ENCODE results near the gene RGMA. TPM values are rescaled to one million over a fixed set of nuclear protein-coding genes. Genes with fewer than 3 reads are reported as not detected.
A peak's percentile ranks its signal among the peaks of the same experiment; 100 is the strongest.

Gene RGMA
- 36.2 TPM for total RNA-seq

DNA sequence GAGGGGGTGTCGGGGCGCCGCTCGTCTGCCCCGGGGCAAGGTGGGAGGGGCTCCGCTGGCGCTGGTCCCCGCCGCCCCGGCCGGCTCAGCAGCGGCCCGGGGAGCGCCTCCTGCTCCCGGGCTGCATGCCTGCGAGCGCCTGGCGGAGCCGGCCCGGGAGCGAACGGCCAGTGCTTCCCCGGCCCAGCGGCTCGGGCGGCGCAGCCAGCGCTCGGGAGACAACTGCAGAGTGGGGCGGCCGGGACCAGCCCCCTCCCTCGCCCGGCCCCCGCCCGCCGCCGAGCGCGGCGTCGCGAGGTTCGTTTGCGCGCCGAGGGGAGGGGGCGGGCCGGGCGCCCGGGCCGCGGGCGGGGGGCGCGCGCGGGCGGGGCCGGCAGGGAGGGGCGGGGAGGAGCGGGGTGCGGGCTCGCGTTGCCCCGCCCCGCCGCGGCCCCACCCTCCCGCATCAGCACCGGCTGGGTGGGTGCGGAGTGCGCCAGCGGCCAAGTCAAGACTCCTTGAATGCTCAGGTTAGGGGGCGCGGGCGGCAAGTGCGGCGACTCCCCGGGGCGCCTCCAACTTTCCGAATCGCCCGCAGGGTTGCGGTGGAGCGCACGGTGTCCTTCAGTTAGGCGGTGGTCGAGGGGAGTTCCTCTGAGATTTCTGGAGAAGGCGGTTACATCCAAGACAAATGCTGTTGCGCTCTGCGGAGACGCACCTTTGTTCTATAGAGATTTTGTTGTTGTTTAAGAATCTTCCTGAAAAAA is at the start of gene RGMA:
TSS of gene RGMA (minus strand) at position 231 of the 746 bp plus-strand sequence. CDS start 279 bp downstream, outside the sequence.
- DNase-seq, result peak; percentile 80

- DNase-seq, result no peak
These were observed 47.6 kb upstream of the RGMA start for GRCh38 chr15:93136606-93137005.

GRCh38 chr15:93135997-93136397 is 47.0 kb upstream of the RGMA start:
- no peak for DNase-seq

GRCh38 chr15:93135459-93135858 is 46.4 kb upstream of the RGMA start:
- DNase-seq, result no peak

- no peak for DNase-seq
These were observed 42.6 kb upstream of the RGMA start for GRCh38 chr15:93131485-93132095.

DNA sequence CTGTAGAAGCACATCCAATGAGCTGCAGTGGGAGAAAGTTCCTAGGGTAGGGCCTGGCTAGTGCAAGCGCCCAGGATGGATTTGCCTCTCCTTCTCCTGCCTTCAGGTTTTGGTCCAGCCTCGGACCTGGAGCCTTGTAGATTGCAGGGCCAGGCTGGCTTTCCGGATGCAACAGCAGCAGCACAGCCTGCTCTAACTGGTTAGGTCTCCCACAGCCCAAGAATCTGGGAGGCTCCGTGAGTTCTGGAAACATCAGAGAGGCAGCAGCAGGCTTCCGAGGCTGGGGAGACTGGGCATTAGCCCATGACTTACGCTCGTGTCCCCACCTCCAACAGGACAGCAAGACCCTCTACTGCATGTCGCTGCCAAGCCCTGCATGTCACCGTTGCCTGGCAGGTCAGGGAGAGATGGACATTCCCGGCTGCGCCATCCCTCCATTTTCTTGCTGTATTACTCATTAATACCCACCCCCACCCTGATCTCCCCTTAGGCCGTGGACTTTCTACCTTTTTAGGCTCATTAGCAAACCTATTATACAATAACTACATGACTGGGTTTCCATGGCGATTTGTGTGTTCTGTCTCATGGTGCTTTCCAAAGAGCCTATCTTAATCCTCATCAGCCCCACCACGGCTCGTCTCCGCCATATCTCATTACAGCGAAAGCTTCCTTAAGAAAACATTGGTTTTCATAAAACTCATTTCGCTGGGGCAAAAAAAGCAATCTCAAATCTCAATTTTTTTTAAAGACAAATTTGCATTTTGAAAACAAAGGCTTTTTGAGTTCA is 40.9 kb upstream of the RGMA start:
- DNase-seq, result no peak

DNA sequence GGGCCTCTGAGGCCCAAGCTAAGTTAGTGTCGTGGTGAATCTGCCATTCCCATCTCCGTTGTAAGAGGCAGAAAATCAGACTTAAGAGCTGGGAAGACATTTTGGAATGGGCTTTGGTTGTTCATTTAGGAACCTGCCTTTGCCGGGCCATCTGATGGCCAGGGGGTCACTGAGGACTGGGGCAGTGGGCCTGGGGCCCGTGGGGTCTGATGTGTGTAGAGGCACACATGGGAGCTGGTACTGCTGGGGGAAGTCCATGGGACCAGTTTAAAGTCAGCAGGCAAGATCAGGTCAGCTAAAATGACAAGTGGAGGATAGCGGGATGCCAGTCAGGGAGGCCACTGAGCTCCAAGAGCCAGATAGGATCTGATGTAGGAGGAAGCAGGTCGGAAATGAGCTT is 38.3 kb upstream of the RGMA start:
- DNase-seq, result no peak

- DNase-seq, result peak; percentile 90
These were observed 37.6 kb upstream of the RGMA start for GRCh38 chr15:93126599-93126998.

DNA sequence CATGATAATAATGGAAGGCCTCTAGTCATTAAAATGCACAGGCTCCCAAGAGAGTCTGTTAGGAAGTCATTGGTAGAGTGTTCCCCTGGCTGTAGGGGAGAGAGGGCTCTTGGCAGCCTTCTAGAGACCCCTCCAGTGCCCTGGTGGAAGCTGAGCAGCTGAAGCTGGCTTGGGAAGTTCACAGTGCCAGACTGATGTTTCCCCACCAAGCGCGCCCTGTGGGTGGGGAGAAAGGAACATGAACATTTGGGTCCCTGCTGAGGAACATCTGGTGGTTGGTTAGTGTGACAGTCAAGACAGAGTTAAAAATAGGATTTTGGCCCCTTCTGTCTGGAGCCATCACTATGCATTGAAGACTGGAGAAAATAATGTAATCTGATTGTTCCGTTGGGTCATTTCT is 37.1 kb upstream of the RGMA start:
- no peak for DNase-seq

- DNase-seq, result no peak
These were observed 35.1 kb upstream of the RGMA start for GRCh38 chr15:93124126-93124525.

- no peak for DNase-seq
These were observed 33.2 kb upstream of the RGMA start for GRCh38 chr15:93121973-93122910.

GRCh38 chr15:93121107-93121506 is 32.1 kb upstream of the RGMA start:
- DNase-seq, result no peak

DNA sequence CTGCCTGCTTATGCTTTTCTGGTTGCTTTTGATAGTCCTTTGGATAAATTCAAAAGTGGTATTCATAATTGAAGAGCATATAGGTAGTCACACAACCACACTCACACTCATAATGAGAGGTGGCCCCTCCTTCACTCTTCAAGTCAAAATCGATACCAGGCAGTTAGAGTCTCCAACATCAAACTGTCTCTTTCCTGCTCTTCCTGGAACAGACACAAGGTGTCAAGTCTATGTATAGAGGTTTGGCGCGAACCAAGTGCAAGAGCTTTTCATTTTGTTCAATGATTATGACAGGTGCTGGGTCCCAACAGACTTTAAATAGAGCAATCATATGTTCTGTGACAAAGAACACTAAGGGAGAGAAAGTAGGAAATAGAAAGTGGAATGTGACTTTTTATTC is 29.9 kb upstream of the RGMA start:
- DNase-seq, result peak; percentile 14

DNA sequence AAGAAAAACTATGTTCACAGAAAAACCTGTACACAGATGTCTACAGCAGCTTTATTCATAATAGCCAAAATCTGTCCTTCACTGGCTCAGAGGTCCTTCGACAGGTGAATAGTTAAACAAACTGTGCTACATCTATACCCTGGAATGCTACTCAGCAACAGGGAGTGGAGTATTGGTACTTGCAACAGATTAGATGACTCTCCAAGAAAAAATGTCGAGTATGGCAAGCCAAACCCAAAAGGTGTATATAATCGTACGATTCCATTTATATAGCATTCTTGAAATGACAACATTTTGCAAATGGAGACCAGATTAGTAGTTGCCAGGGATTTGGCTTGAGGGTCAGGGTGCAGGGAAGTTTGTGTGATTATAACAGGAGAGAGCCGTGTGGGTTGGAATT is 22.4 kb upstream of the RGMA start:
- no peak for DNase-seq

DNA sequence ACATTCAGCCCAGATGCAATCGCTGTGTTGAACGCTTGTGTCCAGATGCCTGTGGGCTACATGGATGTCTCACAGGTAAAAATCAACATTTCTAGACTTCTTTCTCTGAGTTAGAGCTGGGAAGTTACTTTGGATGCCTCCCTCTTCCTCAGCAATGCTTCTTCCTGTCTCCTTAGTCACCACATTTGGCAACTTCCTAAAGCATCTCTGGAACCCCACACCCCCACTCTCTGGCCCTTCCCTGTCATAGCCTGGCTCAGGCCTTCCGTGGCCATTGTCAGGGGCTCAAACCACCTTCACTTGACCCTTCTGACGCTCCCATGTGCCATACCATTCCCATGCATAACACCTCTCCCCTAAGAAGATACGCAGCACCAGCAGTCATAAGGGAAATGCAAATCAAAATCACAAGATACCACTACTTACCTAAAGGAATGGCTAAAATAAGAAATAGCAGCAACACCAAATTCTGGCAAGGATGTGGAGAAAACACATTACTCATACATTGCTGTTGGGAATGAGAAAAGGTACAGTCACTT is 21.6 kb upstream of the RGMA start:
- no peak for DNase-seq

GRCh38 chr15:93109336-93110102 is 20.5 kb upstream of the RGMA start:
- no peak for DNase-seq

GRCh38 chr15:93107646-93108045 is 18.6 kb upstream of the RGMA start:
- DNase-seq, result no peak

DNA sequence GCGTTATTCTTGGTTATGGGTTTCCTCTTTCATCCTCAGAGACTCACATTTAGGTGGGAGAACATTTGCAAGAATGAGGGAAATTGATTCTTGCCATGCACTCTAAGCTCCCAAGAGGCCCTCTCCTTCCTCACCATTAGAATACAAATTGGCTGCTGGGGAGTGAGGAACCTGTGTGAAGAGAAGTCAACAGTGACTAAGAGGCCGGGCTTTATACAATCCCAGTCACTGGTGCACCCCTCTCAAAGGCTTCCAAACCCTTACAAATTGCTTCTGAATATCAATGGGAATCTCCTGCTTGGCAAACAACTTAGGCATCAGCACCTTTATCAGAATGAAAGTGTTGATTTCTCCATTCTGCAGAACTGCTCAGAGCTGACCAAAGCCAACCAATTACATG is 16.5 kb upstream of the RGMA start:
- DNase-seq, result no peak

DNA sequence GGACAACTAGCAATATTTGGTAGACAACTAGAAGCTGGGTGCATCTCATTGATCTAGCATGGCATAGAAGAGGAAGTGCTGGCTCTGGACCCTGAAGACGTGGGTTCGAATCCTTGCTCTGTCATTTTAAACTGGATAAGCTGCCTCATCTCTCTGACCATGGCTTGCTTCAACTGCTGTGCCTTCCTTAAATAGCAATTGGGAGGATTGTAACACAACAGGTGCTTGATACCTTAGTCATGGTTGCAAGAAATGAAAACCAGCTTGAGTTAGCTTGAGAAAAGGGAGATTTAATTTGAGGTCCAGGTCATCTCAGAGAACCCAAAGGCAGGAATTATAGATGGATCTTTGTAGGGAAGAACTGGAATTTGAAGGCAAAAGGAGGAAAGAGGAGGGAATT is 14.8 kb upstream of the RGMA start:
- no peak for DNase-seq

DNA sequence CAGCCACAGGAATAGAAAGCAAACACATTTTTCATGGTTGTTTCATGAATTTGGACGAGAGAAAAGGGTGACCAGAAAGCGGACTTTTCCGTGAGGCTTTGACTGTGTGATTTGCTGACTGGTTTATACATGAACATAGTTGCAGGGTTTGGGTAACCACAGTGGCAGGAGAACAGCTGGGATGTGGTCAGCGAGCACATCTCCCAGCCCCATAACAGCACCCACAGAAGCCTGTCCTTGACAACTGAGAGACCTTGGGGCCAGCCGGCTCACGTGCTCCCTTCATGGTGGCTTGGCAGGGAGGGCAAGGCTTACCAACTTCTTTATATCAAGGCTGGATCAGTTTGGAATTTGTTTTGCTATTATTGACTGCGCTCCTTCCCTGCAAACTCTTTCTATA is 13.2 kb upstream of the RGMA start:
- no peak for DNase-seq

DNA sequence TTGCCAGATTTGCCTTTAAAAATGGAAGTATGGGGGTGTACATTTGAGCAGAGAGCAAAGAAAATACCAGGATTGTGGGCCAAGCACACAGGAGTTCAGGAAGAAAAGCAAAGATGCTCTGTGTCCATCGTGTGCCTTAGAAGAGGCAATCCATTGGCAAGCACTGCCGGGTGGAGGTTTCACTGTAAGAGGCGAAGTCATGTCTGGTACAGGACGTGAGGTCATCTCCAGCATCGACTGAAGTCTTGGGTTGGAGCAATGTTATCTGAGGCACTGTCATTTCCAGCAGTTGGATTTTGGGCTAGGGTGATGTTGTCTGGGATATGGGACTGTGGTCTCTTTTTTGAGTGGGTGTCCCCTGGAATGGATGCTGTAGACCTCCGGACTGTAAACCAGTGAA is 4.8 kb upstream of the RGMA start:
- no peak for DNase-seq

All from tongue (tissue), 2 donors.